Ovary (tissue), 3 donors: ENCODE measurements around the gene C10orf53.

Source experiments
- EP300 ChIP-seq: sonication (generic); formaldehyde crosslinking; IDR thresholded peaks from one replicate; pipeline ENCODE4 v1.6.1; 2017; ENCODE audit warnings: antibody characterized with exemption
- POLR2A ChIP-seq: fragments of 450-650 bp; IDR thresholded peaks from one replicate; pipeline ENCODE4 v1.6.1; 2017; ENCODE audit warnings: antibody characterized with exemption, mild to moderate bottlenecking, moderate library complexity
- TF ChIP-seq, protein P1 (sequence below), 3 donors: fragments of 450-650 bp in 2 of 3; fragments of 200-600 bp in 1 of 3; IDR thresholded peaks; one replicate each; pipeline versions ENCODE4 v1.5.1 to v1.8.0; 2016 to 2022; ENCODE audit warnings: antibody characterized with exemption in 3 of 3, mild to moderate bottlenecking in 1 of 3
- donor health status: DM: no; HTN: no; CAD: no.

DNA sequence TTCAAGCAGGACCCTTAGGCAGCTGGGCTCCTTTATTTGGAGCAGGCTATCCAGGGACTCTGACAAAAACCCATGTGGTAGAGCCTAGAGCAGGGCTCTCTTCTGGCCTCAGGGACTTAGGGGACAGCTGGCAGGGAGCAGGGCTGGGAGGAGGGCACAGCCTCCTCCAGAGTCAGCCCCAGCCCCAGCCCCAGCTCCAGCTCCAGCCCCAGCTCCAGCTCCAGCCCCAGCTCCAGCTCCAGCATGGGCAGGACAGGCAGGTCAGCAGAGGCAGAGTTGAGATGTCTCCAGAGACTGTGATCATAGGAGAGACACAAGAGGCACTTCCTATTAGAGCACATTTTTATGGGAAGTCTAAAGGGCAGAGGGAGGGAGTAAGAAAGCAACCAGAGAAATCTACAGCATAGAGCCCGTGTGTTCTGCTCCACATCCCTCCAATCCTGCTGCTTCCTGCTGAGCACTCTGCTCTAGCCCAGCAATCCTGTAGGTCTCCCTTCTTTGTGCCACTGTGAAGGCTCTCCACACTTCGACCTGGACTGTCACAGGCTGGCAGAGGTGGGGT lies 13.3 kb upstream of the C10orf53 start:
- TF ChIP-seq, protein P1, sequence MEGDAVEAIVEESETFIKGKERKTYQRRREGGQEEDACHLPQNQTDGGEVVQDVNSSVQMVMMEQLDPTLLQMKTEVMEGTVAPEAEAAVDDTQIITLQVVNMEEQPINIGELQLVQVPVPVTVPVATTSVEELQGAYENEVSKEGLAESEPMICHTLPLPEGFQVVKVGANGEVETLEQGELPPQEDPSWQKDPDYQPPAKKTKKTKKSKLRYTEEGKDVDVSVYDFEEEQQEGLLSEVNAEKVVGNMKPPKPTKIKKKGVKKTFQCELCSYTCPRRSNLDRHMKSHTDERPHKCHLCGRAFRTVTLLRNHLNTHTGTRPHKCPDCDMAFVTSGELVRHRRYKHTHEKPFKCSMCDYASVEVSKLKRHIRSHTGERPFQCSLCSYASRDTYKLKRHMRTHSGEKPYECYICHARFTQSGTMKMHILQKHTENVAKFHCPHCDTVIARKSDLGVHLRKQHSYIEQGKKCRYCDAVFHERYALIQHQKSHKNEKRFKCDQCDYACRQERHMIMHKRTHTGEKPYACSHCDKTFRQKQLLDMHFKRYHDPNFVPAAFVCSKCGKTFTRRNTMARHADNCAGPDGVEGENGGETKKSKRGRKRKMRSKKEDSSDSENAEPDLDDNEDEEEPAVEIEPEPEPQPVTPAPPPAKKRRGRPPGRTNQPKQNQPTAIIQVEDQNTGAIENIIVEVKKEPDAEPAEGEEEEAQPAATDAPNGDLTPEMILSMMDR (IDR thresholded peaks at IDR 0.05): no peak
- TF ChIP-seq POLR2A (no peak), EP300 (no peak)
